ENCODE results near the gene IGFBP3. TPM values are rescaled to one million over a fixed set of nuclear protein-coding genes. Genes with fewer than 3 reads are reported as not detected.

The IGFBP3 gene
- total and polyA plus RNA-seq, 4 donors, result 87.0 to 244 (median 182) TPM

- H3K9ac ChIP-seq (ENCODE audit: low read depth in 1 of 2, low read length in 2 of 2), result no peak overlapping the region
- no peak for DNase-seq (ENCODE audit: low spot score)
- TF ChIP-seq HNF4G (IDR thresholded peaks at IDR 0.05), result no peak
- no peak for TF ChIP-seq FOXA1 (IDR thresholded peaks at IDR 0.05)
- no peak for TF ChIP-seq ATF3 (IDR thresholded peaks at IDR 0.05)
- TF ChIP-seq RAD21 (IDR thresholded peaks at IDR 0.05), result no peak
- no peak for TF ChIP-seq TAF1 (conservative IDR thresholded peaks at IDR 0.05)
- WGBS, result 95% methylated on average over 8 of the region's 8 CpGs
- H3K36me3 ChIP-seq (ENCODE audit: control insufficient read depth in 4 of 4, insufficient read depth in 3 of 4, low read depth in 1 of 4, low read length in 3 of 4), result no peaks in the 10 kb centered on the region
- H3K4me1 ChIP-seq (ENCODE audit: control insufficient read depth in 4 of 4, insufficient read depth in 4 of 4, low read length in 3 of 4), result peaks cover 0 to 2% (median 0%) of the 10 kb centered on the region in 4 donors
- H3K9me3 ChIP-seq (ENCODE audit: control insufficient read depth in 4 of 4, low read length in 3 of 4), result no peaks in the 10 kb centered on the region
- no peak overlapping the region for H3K27ac ChIP-seq (ENCODE audit: low read depth in 1 of 2, low read length in 2 of 2)
- no peaks in the 10 kb centered on the region for H3K27me3 ChIP-seq (ENCODE audit: control insufficient read depth in 4 of 4, insufficient read depth in 4 of 4, low read length in 3 of 4)
- no peak overlapping the region for H3K4me3 ChIP-seq (ENCODE audit: low read depth in 1 of 3, low read length in 3 of 3)
These were observed 46.5 kb downstream of the IGFBP3 start for GRCh38 chr7:45874408-45875131.

- DNase-seq (ENCODE audit: low spot score), result no peak
- no peak overlapping the region for H3K27ac ChIP-seq (ENCODE audit: low read depth in 1 of 2, low read length in 2 of 2)
- no peak overlapping the region for H3K9ac ChIP-seq (ENCODE audit: low read depth in 1 of 2, low read length in 2 of 2)
- H3K27me3 ChIP-seq (ENCODE audit: control insufficient read depth in 4 of 4, insufficient read depth in 4 of 4, low read length in 3 of 4), result no peaks in the 10 kb centered on the region
- H3K4me3 ChIP-seq (ENCODE audit: low read depth in 1 of 3, low read length in 3 of 3), result no peak overlapping the region
- no peaks in the 10 kb centered on the region for H3K36me3 ChIP-seq (ENCODE audit: control insufficient read depth in 4 of 4, insufficient read depth in 3 of 4, low read depth in 1 of 4, low read length in 3 of 4)
- 91% methylated on average over 6 of the region's 6 CpGs for WGBS
- peaks cover 0 to 2% (median 0%) of the 10 kb centered on the region in 4 donors for H3K4me1 ChIP-seq (ENCODE audit: control insufficient read depth in 4 of 4, insufficient read depth in 4 of 4, low read length in 3 of 4)
- H3K9me3 ChIP-seq (ENCODE audit: control insufficient read depth in 4 of 4, low read length in 3 of 4), result no peaks in the 10 kb centered on the region
- TF ChIP-seq REST (IDR thresholded peaks at IDR 0.05), result no peak
- TF ChIP-seq ATF3 (IDR thresholded peaks at IDR 0.05), result no peak
- TF ChIP-seq CTCF (IDR thresholded peaks at IDR 0.05; ENCODE audit: low read depth, low read length, missing input control), result no peak
- no peak for TF ChIP-seq FOXA2 (IDR thresholded peaks at IDR 0.05)
- TF ChIP-seq SP1 (IDR thresholded peaks at IDR 0.05), result no peak
- no peak for TF ChIP-seq MAX (IDR thresholded peaks at IDR 0.05)
- no peak for TF ChIP-seq JUND (IDR thresholded peaks at IDR 0.05)
These were observed 47.7 kb downstream of the IGFBP3 start for GRCh38 chr7:45873355-45873754.

GRCh38 chr7:45873035-45873354 lies 48.1 kb downstream of the IGFBP3 start, which contains the start of gene CCDC201:
Gene CCDC201, minus strand, starts transcription at chr7:45873082. Its CDS starts 75 bp downstream, at chr7:45873007.
- Histone ChIP-seq H3K4me3 (ENCODE audit: low read depth in 1 of 3, low read length in 3 of 3) (no peak within 1 kb of the TSS), H3K4me1 (ENCODE audit: control insufficient read depth in 4 of 4, insufficient read depth in 4 of 4, low read length in 3 of 4) (peaks cover 0 to 2% (median 0%) of the 10 kb centered on the region in 4 donors), H3K9ac (ENCODE audit: low read depth in 1 of 2, low read length in 2 of 2) (no peak within 1 kb of the TSS), H3K36me3 (ENCODE audit: control insufficient read depth in 4 of 4, insufficient read depth in 3 of 4, low read depth in 1 of 4, low read length in 3 of 4) (no peaks in the 10 kb centered on the region), H3K27me3 (ENCODE audit: control insufficient read depth in 4 of 4, insufficient read depth in 4 of 4, low read length in 3 of 4) (no peaks in the 10 kb centered on the region), H3K9me3 (ENCODE audit: control insufficient read depth in 4 of 4, low read length in 3 of 4) (peaks cover 0 to 1% (median 0%) of the 10 kb centered on the region in 4 donors), H3K27ac (ENCODE audit: low read depth in 1 of 2, low read length in 2 of 2) (no peak within 1 kb of the TSS)
- DNase-seq (ENCODE audit: low spot score), result no peak
- 87% methylated on average over 7 of the region's 7 CpGs for WGBS
- no peak for TF ChIP-seq ZBTB33 (IDR thresholded peaks at IDR 0.05)
- TF ChIP-seq TAF1 (conservative IDR thresholded peaks at IDR 0.05), result no peak
- TF ChIP-seq YY1 (IDR thresholded peaks at IDR 0.05), result no peak
- no peak for TF ChIP-seq GABPA (IDR thresholded peaks at IDR 0.05 in 1 of 2, conservative IDR thresholded peaks at IDR 0.05 in 1 of 2)
- no peak for TF ChIP-seq EGR1 (IDR thresholded peaks at IDR 0.05; ENCODE audit: low read depth in 2 of 2)
- TF ChIP-seq RAD21 (IDR thresholded peaks at IDR 0.05), result no peak
- TF ChIP-seq MAX (IDR thresholded peaks at IDR 0.05), result no peak

Data from liver (tissue), 9 donors.